Posterior cingulate gyrus (tissue), 11 donors: ENCODE results near the gene NFIC.
"Not testable (repeated sequence)": the region's sequence is repeated elsewhere in the genome, so short reads cannot be mapped to it uniquely, and the experiment has no call there.

Experiments
- DNase-seq, 10 donors: peaks; one replicate each; pipeline versions ENCODE4 v3.0.0 to v3.0.0-alpha.2; 2020 to 2021; ENCODE audit warnings: mixed read lengths in 3 of 10
- intact Hi-C: fragments of 100-400 bp; cut with DNase I; formaldehyde crosslinking; loops from one replicate; pipeline ENCODE4 v1.15.1; 2023

The NFIC gene

GRCh38 chr19:3500429-3501101, 134.2 kb downstream of the NFIC start, which contains the start of gene DOHH:
Gene DOHH (minus strand): TSS chr19:3500674. CDS start chr19:3496814, 3,860 bp downstream.
- intact Hi-C loops = no loop called here
- DNase-seq = peak; percentile 95 to 99 (median 97)

GRCh38 chr19:3501780-3502179, 135.4 kb downstream of the NFIC start:
- intact Hi-C loops = no loop called here
- no peak for DNase-seq

- peak in 1 of 10 donors; percentile 75 for DNase-seq
- intact Hi-C loops = no loop called here
These were observed 136.7 kb downstream of the NFIC start for GRCh38 chr19:3503036-3503572.

- no peak for DNase-seq
- intact Hi-C loops = no loop called here
These were observed 138.4 kb downstream of the NFIC start for GRCh38 chr19:3504735-3505134.

- intact Hi-C loops = no loop called here
- DNase-seq = peak; percentile 98 to 100 (median 99)
These were observed 139.4 kb downstream of the NFIC start, which contains the start of gene FZR1 for GRCh38 chr19:3505598-3506383. Gene FZR1 (plus strand): TSS chr19:3506311. CDS start chr19:3522990, 16,679 bp downstream.

- intact Hi-C loops = no loop called here
- peak in 2 of 10 donors; percentile 84 to 85 for DNase-seq
These were observed 140.3 kb downstream of the NFIC start for GRCh38 chr19:3506384-3507340.

GRCh38 chr19:3507371-3508120, 141.2 kb downstream of the NFIC start:
- intact Hi-C loops = no loop called here
- DNase-seq = peak in 2 of 10 donors; percentile 80 to 81

- intact Hi-C loops = not testable (repeated sequence)
- DNase-seq = peak in 1 of 10 donors; percentile 68
These were observed 141.8 kb downstream of the NFIC start for GRCh38 chr19:3508121-3508661.

GRCh38 chr19:3508771-3509535, 142.6 kb downstream of the NFIC start:
- peak in 2 of 10 donors; percentile 72 to 75 for DNase-seq
- intact Hi-C loops = no loop called here

GRCh38 chr19:3509566-3509989, 143.2 kb downstream of the NFIC start:
- DNase-seq = peak in 2 of 10 donors; percentile 75 to 82
- intact Hi-C loops = no loop called here

GRCh38 chr19:3510727-3511126, 144.3 kb downstream of the NFIC start:
- intact Hi-C loops = no loop called here
- DNase-seq = peak in 2 of 10 donors; percentile 77 to 85

- DNase-seq = peak in 1 of 10 donors; percentile 80
- intact Hi-C loops = no loop called here
These were observed 145.3 kb downstream of the NFIC start for GRCh38 chr19:3511506-3512251.

- peak in 1 of 10 donors; percentile 50 for DNase-seq
- intact Hi-C loops = no loop called here
These were observed 146.3 kb downstream of the NFIC start for GRCh38 chr19:3512562-3513228.

GRCh38 chr19:3513229-3514140, 147.1 kb downstream of the NFIC start:
- DNase-seq = peak in 1 of 10 donors; percentile 85
- intact Hi-C loops = no loop called here

GRCh38 chr19:3514930-3515329, 148.5 kb downstream of the NFIC start:
- intact Hi-C loops = no loop called here

GRCh38 chr19:3515891-3516422, 149.6 kb downstream of the NFIC start:
- peak in 2 of 10 donors; percentile 28 to 90 for DNase-seq
- intact Hi-C loops = no loop called here

More at GRCh38 chr19:3514930-3515329, 148.5 kb downstream of the NFIC start:
- peak in 1 of 10 donors; percentile 62 for DNase-seq
